HepG2 (cell line): ENCODE measurements around the gene PCDHB8. TPM values are rescaled to one million over a fixed set of nuclear protein-coding genes. Genes with fewer than 3 reads are reported as not detected.

Experiments
- DPF2 ChIP-seq: sonication (generic); formaldehyde crosslinking; IDR thresholded peaks from 2 replicates; pipeline ENCODE4 v1.4.0; 2020; ENCODE audit warnings: mild to moderate bottlenecking, low read depth, missing genetic modification reagents, borderline replicate concordance
- KLF9 ChIP-seq: IDR thresholded peaks from 2 replicates; pipeline ENCODE4 v1.6.1; 2016; ENCODE audit warnings: low read depth
- PRPF4 ChIP-seq: fragments of 200-400 bp; formaldehyde crosslinking; IDR thresholded peaks from 2 replicates; pipeline ENCODE4 v1.6.1; 2016; ENCODE audit warnings: low read length, low read depth; ENCODE audit not compliant: poor library complexity, severe bottlenecking
- RBM39 ChIP-seq: fragments of 200-400 bp; formaldehyde crosslinking; IDR thresholded peaks from one replicate; pipeline ENCODE4 v1.6.1; 2018; ENCODE audit warnings: antibody characterized with exemption, mild to moderate bottlenecking, low read depth, low read length; ENCODE audit not compliant: poor library complexity, severe bottlenecking
- STAG1 ChIP-seq: sonication (generic); formaldehyde crosslinking; IDR thresholded peaks from 2 replicates; pipeline ENCODE4 v1.4.0; 2020; ENCODE audit warnings: missing genetic modification reagents
- ZNF235 ChIP-seq: sonication (generic); formaldehyde crosslinking; IDR thresholded peaks from 2 replicates; pipeline ENCODE4 v1.8.1; 2023; ENCODE audit warnings: mild to moderate bottlenecking, missing genetic modification reagents, borderline replicate concordance
- ZNF251 ChIP-seq: sonication (generic); formaldehyde crosslinking; IDR thresholded peaks from 2 replicates; pipeline ENCODE4 v1.9.0; 2021; ENCODE audit warnings: mild to moderate bottlenecking, missing genetic modification reagents
- ZNF3 ChIP-seq: IDR thresholded peaks from 2 replicates; pipeline ENCODE4 v1.7.0; 2017; ENCODE audit warnings: inconsistent platforms
- ZNF546 ChIP-seq: sonication (generic); formaldehyde crosslinking; conservative IDR thresholded peaks from 2 replicates; pipeline ENCODE4 v1.8.1; 2023; ENCODE audit warnings: mild to moderate bottlenecking, missing genetic modification reagents
- ZNF629 ChIP-seq: sonication (generic); formaldehyde crosslinking; conservative IDR thresholded peaks from 2 replicates; pipeline ENCODE4 v1.5.0; 2020; ENCODE audit warnings: missing genetic modification reagents
- ZNF879 ChIP-seq: sonication (generic); formaldehyde crosslinking; IDR thresholded peaks from 2 replicates; pipeline ENCODE4 v1.8.1; 2023; ENCODE audit warnings: missing genetic modification reagents
- ZSCAN22 ChIP-seq: sonication (generic); formaldehyde crosslinking; IDR thresholded peaks from 2 replicates; pipeline ENCODE4 v1.4.0; 2020; ENCODE audit warnings: mild to moderate bottlenecking, missing genetic modification reagents
- polyA plus RNA-seq, 8 experiments: library from polyadenylated mRNA; depleted of rRNA in 3 of 8; stranded (reverse) in 7 of 8; unstranded in 1 of 8; fragments of >200 nt; fragmentation: Illumina TruSeq in 4 of 8; extraction: Trizol in 4 of 8; gene quantifications; 2 replicates each; pipeline versions ENCODE4 v1.2.1 to v1.2.3, GENCODE V29; 2011 to 2016; ENCODE audit warnings: low read depth in 4 of 8, missing spikeins in 1 of 8, mixed read lengths in 1 of 8; ENCODE audit not compliant: insufficient read depth in 1 of 8
- total RNA-seq, 5 experiments: library from RNA; depleted of rRNA; stranded (reverse); fragments of >200 nt; fragmentation: Illumina TruSeq; extraction: Trizol; gene quantifications; 2 replicates each; pipeline ENCODE4 v1.2.3, GENCODE V29; 2016; ENCODE audit warnings: low read depth in 1 of 5
- TF ChIP-seq, protein P1 (sequence below): sonication (generic); formaldehyde crosslinking; IDR thresholded peaks from 2 replicates; pipeline ENCODE4 v1.5.0; 2020; ENCODE audit warnings: mild to moderate bottlenecking, missing genetic modification reagents, moderate library complexity
- TF ChIP-seq, protein P2 (sequence below): sonication (generic); formaldehyde crosslinking; IDR thresholded peaks from 2 replicates; pipeline ENCODE4 v1.5.0; 2020; ENCODE audit warnings: mild to moderate bottlenecking, missing genetic modification reagents
- TF ChIP-seq, protein P3 (sequence below): sonication (generic); formaldehyde crosslinking; IDR thresholded peaks from 2 replicates; pipeline ENCODE4 v1.8.0; 2022; ENCODE audit warnings: mild to moderate bottlenecking, missing genetic modification reagents, moderate library complexity
- TF ChIP-seq, protein P4 (sequence below): sonication (generic); formaldehyde crosslinking; IDR thresholded peaks from 2 replicates; pipeline ENCODE4 v1.5.0; 2020; ENCODE audit warnings: missing genetic modification reagents
- TF ChIP-seq, protein P5 (sequence below): sonication (generic); formaldehyde crosslinking; IDR thresholded peaks from 2 replicates; pipeline ENCODE4 v1.8.1; 2023; ENCODE audit warnings: mild to moderate bottlenecking, missing genetic modification reagents
- TF ChIP-seq, protein P6 (sequence below): sonication (generic); formaldehyde crosslinking; IDR thresholded peaks from 2 replicates; pipeline ENCODE4; 2020; ENCODE audit warnings: missing genetic modification reagents, mild to moderate bottlenecking, borderline replicate concordance

PCDHB8 gene
- total and polyA plus RNA-seq, 2 of the 13 experiments (the other 11 are each of a cell fraction or from before 2014, with no cell fraction given), result 0.26 to 0.82 TPM

DNA sequence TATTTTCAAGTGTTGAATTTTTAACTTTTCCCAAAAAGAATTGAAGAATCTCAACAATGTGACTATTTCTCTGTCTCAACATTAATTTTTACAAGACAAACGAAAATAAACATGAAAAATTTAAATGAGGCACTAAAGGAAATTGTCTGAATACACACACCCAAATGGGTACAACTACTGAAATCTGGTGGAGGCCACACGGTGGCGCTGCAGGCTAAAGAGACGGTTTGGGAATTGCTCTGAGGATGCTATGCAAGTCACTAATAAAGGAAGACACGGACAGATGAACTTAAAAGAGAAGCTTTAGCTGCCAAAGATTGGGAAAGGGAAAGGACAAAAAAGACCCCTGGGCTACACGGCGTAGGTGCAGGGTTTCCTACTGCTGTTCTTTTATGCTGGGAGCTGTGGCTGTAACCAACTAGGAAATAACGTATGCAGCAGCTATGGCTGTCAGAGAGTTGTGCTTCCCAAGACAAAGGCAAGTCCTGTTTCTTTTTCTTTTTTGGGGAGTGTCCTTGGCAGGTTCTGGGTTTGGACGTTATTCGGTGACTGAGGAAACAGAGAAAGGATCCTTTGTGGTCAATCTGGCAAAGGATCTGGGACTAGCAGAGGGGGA, 14.6 kb downstream of the PCDHB8 start, which contains the start of gene PCDHB10 (continued):
- TF ChIP-seq, protein P1, sequence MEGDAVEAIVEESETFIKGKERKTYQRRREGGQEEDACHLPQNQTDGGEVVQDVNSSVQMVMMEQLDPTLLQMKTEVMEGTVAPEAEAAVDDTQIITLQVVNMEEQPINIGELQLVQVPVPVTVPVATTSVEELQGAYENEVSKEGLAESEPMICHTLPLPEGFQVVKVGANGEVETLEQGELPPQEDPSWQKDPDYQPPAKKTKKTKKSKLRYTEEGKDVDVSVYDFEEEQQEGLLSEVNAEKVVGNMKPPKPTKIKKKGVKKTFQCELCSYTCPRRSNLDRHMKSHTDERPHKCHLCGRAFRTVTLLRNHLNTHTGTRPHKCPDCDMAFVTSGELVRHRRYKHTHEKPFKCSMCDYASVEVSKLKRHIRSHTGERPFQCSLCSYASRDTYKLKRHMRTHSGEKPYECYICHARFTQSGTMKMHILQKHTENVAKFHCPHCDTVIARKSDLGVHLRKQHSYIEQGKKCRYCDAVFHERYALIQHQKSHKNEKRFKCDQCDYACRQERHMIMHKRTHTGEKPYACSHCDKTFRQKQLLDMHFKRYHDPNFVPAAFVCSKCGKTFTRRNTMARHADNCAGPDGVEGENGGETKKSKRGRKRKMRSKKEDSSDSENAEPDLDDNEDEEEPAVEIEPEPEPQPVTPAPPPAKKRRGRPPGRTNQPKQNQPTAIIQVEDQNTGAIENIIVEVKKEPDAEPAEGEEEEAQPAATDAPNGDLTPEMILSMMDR (CRISPR knock-in tag), result peak; percentile 72
- no peak for TF ChIP-seq ZNF251 (CRISPR knock-in tag)
- peak; percentile 47; the same call in 1 of the 2 replicates for TF ChIP-seq ZNF3 (CRISPR knock-in tag)
- no peak for TF ChIP-seq DPF2
- no peak for TF ChIP-seq ZNF546 (CRISPR knock-in tag)
- no peak for TF ChIP-seq ZNF879 (CRISPR knock-in tag)
- no peak for TF ChIP-seq ZNF235
- TF ChIP-seq, protein P2, sequence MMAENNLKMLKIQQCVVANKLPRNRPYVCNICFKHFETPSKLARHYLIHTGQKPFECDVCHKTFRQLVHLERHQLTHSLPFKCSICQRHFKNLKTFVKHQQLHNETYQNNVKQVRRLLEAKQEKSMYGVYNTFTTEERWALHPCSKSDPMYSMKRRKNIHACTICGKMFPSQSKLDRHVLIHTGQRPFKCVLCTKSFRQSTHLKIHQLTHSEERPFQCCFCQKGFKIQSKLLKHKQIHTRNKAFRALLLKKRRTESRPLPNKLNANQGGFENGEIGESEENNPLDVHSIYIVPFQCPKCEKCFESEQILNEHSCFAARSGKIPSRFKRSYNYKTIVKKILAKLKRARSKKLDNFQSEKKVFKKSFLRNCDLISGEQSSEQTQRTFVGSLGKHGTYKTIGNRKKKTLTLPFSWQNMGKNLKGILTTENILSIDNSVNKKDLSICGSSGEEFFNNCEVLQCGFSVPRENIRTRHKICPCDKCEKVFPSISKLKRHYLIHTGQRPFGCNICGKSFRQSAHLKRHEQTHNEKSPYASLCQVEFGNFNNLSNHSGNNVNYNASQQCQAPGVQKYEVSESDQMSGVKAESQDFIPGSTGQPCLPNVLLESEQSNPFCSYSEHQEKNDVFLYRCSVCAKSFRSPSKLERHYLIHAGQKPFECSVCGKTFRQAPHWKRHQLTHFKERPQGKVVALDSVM (CRISPR knock-in tag), result no peak
- TF ChIP-seq RBM39, result no peak
- TF ChIP-seq, protein P3, sequence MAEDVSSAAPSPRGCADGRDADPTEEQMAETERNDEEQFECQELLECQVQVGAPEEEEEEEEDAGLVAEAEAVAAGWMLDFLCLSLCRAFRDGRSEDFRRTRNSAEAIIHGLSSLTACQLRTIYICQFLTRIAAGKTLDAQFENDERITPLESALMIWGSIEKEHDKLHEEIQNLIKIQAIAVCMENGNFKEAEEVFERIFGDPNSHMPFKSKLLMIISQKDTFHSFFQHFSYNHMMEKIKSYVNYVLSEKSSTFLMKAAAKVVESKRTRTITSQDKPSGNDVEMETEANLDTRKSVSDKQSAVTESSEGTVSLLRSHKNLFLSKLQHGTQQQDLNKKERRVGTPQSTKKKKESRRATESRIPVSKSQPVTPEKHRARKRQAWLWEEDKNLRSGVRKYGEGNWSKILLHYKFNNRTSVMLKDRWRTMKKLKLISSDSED, result no peak
- TF ChIP-seq KLF9 (CRISPR knock-in tag), result no peak
- TF ChIP-seq, protein P4, sequence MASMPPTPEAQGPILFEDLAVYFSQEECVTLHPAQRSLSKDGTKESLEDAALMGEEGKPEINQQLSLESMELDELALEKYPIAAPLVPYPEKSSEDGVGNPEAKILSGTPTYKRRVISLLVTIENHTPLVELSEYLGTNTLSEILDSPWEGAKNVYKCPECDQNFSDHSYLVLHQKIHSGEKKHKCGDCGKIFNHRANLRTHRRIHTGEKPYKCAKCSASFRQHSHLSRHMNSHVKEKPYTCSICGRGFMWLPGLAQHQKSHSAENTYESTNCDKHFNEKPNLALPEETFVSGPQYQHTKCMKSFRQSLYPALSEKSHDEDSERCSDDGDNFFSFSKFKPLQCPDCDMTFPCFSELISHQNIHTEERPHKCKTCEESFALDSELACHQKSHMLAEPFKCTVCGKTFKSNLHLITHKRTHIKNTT (CRISPR knock-in tag), result no peak
- TF ChIP-seq, protein P5, sequence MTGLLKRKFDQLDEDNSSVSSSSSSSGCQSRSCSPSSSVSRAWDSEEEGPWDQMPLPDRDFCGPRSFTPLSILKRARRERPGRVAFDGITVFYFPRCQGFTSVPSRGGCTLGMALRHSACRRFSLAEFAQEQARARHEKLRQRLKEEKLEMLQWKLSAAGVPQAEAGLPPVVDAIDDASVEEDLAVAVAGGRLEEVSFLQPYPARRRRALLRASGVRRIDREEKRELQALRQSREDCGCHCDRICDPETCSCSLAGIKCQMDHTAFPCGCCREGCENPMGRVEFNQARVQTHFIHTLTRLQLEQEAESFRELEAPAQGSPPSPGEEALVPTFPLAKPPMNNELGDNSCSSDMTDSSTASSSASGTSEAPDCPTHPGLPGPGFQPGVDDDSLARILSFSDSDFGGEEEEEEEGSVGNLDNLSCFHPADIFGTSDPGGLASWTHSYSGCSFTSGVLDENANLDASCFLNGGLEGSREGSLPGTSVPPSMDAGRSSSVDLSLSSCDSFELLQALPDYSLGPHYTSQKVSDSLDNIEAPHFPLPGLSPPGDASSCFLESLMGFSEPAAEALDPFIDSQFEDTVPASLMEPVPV (CRISPR knock-in tag), result no peak
- TF ChIP-seq, protein P6, sequence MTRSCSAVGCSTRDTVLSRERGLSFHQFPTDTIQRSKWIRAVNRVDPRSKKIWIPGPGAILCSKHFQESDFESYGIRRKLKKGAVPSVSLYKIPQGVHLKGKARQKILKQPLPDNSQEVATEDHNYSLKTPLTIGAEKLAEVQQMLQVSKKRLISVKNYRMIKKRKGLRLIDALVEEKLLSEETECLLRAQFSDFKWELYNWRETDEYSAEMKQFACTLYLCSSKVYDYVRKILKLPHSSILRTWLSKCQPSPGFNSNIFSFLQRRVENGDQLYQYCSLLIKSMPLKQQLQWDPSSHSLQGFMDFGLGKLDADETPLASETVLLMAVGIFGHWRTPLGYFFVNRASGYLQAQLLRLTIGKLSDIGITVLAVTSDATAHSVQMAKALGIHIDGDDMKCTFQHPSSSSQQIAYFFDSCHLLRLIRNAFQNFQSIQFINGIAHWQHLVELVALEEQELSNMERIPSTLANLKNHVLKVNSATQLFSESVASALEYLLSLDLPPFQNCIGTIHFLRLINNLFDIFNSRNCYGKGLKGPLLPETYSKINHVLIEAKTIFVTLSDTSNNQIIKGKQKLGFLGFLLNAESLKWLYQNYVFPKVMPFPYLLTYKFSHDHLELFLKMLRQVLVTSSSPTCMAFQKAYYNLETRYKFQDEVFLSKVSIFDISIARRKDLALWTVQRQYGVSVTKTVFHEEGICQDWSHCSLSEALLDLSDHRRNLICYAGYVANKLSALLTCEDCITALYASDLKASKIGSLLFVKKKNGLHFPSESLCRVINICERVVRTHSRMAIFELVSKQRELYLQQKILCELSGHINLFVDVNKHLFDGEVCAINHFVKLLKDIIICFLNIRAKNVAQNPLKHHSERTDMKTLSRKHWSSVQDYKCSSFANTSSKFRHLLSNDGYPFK, result no peak
- TF ChIP-seq ZSCAN22 (CRISPR knock-in tag), result no peak
- TF ChIP-seq STAG1 (CRISPR knock-in tag), result peak; percentile 36
- TF ChIP-seq ZNF629 (CRISPR knock-in tag), result 0 out of 2 replicates have a peak, but pooled peaks have one; percentile 15
- TF ChIP-seq PRPF4, result no peak
